H1 (cell line): ENCODE data around the gene IDH2. TPM values are rescaled to one million over a fixed set of nuclear protein-coding genes. Genes with fewer than 3 reads are reported as not detected.

ENCODE experiments used
- GTF2F1 ChIP-seq: IDR thresholded peaks from 2 replicates; pipeline ENCODE4 v1.6.1; 2012; ENCODE audit warnings: low read depth, low read length, improper control_type of control experiment, borderline replicate concordance
- polyA plus RNA-seq, 7 experiments: library from polyadenylated mRNA; depleted of rRNA in 3 of 7; stranded (reverse) in 5 of 7; unstranded in 2 of 7; fragments of >200 nt in 5 of 7; fragments of 200-250 nt in 2 of 7; gene quantifications; 1 replicate in 5 of 7; 2 replicates in 1 of 7; 4 replicates in 1 of 7; pipeline versions ENCODE4 v1.2.1 to v1.2.3, GENCODE V29; 2011 to 2013; ENCODE audit warnings: missing spikeins in 2 of 7, mixed read lengths in 2 of 7
- total RNA-seq: library from RNA; stranded (reverse); fragmentation: NEBNext Ultra II Directional; extraction: Animal tissue kit (Norgen Biotek cat#: 25700); gene quantifications from 2 replicates; pipeline ENCODE4 v1.2.1, GENCODE V29; 2021
- TF ChIP-seq, protein P1 (sequence below): fragments of 300-600 bp; sonication (generic); IDR thresholded peaks from 2 replicates; pipeline ENCODE4 v1.7.1; 2012; ENCODE audit warnings: low read length, moderate library complexity, mild to moderate bottlenecking, inconsistent platforms; ENCODE audit not compliant: insufficient replicate concordance

Gene IDH2
- total and polyA plus RNA-seq, 2 of the 8 experiments (the other 6 are each of a cell fraction or from before 2014, with no cell fraction given): 64.2 to 84.6 TPM

DNA sequence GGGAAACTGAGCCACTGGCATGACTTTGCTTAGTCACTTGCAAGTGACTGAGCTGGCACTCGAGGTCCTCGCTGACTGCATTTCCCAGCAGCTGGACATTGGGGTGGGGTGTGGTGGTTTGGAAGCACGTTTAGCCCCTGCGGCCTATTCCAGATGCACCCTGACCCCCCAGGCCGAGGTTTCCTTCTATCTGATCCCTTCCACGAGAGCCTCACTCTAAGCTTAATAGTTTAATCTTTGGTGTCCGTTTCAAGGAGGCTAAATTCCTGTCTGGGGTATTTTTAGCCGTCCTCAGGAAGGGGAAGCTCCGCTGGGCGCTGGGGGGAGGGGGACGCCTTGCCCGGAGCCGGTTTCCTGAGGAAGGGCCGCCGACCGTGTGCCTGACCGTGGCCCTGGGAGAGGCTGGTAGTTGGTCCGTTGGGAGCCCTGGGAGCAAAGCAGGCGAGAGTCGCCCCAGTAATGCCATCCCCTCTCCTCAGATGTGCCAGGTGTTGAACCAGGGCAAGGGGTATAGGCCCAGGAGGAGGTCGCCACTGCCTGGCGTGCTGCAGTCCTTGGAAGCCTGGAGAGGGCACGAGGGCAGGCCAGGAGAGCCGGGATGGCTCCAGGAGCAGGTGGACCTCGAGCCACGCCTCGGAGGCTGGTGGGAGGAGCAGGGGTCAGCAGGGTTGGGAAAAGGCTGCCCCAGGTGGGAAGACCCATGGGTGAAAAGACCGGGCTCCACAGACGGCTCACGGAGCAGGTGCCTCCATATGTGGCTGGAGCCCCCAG lies 37.2 kb downstream of the IDH2 start (continued):
- TF ChIP-seq, protein P1, sequence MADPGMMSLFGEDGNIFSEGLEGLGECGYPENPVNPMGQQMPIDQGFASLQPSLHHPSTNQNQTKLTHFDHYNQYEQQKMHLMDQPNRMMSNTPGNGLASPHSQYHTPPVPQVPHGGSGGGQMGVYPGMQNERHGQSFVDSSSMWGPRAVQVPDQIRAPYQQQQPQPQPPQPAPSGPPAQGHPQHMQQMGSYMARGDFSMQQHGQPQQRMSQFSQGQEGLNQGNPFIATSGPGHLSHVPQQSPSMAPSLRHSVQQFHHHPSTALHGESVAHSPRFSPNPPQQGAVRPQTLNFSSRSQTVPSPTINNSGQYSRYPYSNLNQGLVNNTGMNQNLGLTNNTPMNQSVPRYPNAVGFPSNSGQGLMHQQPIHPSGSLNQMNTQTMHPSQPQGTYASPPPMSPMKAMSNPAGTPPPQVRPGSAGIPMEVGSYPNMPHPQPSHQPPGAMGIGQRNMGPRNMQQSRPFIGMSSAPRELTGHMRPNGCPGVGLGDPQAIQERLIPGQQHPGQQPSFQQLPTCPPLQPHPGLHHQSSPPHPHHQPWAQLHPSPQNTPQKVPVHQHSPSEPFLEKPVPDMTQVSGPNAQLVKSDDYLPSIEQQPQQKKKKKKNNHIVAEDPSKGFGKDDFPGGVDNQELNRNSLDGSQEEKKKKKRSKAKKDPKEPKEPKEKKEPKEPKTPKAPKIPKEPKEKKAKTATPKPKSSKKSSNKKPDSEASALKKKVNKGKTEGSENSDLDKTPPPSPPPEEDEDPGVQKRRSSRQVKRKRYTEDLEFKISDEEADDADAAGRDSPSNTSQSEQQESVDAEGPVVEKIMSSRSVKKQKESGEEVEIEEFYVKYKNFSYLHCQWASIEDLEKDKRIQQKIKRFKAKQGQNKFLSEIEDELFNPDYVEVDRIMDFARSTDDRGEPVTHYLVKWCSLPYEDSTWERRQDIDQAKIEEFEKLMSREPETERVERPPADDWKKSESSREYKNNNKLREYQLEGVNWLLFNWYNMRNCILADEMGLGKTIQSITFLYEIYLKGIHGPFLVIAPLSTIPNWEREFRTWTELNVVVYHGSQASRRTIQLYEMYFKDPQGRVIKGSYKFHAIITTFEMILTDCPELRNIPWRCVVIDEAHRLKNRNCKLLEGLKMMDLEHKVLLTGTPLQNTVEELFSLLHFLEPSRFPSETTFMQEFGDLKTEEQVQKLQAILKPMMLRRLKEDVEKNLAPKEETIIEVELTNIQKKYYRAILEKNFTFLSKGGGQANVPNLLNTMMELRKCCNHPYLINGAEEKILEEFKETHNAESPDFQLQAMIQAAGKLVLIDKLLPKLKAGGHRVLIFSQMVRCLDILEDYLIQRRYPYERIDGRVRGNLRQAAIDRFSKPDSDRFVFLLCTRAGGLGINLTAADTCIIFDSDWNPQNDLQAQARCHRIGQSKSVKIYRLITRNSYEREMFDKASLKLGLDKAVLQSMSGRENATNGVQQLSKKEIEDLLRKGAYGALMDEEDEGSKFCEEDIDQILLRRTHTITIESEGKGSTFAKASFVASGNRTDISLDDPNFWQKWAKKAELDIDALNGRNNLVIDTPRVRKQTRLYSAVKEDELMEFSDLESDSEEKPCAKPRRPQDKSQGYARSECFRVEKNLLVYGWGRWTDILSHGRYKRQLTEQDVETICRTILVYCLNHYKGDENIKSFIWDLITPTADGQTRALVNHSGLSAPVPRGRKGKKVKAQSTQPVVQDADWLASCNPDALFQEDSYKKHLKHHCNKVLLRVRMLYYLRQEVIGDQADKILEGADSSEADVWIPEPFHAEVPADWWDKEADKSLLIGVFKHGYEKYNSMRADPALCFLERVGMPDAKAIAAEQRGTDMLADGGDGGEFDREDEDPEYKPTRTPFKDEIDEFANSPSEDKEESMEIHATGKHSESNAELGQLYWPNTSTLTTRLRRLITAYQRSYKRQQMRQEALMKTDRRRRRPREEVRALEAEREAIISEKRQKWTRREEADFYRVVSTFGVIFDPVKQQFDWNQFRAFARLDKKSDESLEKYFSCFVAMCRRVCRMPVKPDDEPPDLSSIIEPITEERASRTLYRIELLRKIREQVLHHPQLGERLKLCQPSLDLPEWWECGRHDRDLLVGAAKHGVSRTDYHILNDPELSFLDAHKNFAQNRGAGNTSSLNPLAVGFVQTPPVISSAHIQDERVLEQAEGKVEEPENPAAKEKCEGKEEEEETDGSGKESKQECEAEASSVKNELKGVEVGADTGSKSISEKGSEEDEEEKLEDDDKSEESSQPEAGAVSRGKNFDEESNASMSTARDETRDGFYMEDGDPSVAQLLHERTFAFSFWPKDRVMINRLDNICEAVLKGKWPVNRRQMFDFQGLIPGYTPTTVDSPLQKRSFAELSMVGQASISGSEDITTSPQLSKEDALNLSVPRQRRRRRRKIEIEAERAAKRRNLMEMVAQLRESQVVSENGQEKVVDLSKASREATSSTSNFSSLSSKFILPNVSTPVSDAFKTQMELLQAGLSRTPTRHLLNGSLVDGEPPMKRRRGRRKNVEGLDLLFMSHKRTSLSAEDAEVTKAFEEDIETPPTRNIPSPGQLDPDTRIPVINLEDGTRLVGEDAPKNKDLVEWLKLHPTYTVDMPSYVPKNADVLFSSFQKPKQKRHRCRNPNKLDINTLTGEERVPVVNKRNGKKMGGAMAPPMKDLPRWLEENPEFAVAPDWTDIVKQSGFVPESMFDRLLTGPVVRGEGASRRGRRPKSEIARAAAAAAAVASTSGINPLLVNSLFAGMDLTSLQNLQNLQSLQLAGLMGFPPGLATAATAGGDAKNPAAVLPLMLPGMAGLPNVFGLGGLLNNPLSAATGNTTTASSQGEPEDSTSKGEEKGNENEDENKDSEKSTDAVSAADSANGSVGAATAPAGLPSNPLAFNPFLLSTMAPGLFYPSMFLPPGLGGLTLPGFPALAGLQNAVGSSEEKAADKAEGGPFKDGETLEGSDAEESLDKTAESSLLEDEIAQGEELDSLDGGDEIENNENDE: no peak
- TF ChIP-seq GTF2F1: no peak
